Adipose tissue (tissue), 3 donors: ENCODE data around the gene ZNF19. TPM values are rescaled to one million over a fixed set of nuclear protein-coding genes. Genes with fewer than 3 reads are reported as not detected.

Experiments
- H3K27ac ChIP-seq: one replicate; pipeline ENCODE4 v1.5.1; 2013; ENCODE audit warnings: low read depth, low read length
- WGBS, 3 donors: extraction: QIAGEN DNeasy Blood & Tissue Kit; methylation state at CpG; one replicate each; pipeline ENCODE4 v1.1.7; 2013; 5-methylcytosine and 5-hydroxymethylcytosine counted together
- polyA plus RNA-seq, 3 donors: library from polyadenylated mRNA; stranded (reverse); fragments of 200-250 nt; gene quantifications; one replicate each; pipeline ENCODE4 v1.2.3, GENCODE V29; 2013
- donor health status: healthy with polysubstance abuse.
- donor health status: Bipolar disorder and iron deficiency.
- donor health status: healthy.

Gene ZNF19
- polyA plus RNA-seq, 3 donors: 1.4 to 2.2 (median 2.0) TPM

GRCh38 chr16:71460236-71460635 is 28.9 kb downstream of the ZNF19 start:
- 76 to 81% (median 80%) methylated on average over 4 of the region's 4 CpGs for WGBS, 3 donors
- no peak overlapping the region for H3K27ac ChIP-seq

GRCh38 chr16:71459510-71459909 is 29.6 kb downstream of the ZNF19 start:
- no peak overlapping the region for H3K27ac ChIP-seq

DNA sequence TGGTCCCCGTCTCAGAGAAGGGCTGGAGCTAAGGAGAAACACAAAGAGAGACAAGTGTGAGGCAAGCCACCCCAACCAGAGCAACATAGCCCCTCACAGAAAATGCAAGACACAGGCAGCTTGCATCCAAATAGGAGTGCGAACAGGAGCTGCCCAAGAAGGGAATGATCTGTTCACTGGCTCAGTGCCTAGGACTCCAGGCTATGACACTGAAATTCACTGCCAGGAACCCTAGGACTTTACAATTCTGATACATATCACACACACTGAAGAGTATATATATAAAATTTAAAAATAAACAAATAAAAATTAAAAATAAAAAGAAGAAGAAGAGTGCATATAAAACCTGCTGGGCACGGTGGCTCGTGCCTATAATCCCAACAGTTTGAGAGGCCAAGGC is 32.3 kb downstream of the ZNF19 start:
- 93 to 96% (median 95%) methylated on average over 4 of the region's 4 CpGs for WGBS, 3 donors
- H3K27ac ChIP-seq: no peak overlapping the region

- H3K27ac ChIP-seq: no peak overlapping the region
Observed at GRCh38 chr16:71453036-71453435, 36.1 kb downstream of the ZNF19 start.

GRCh38 chr16:71449020-71449419 is 40.1 kb downstream of the ZNF19 start:
- WGBS, 3 donors: 98 to 99% (median 99%) methylated on average over 3 of the region's 3 CpGs
- H3K27ac ChIP-seq: no peak overlapping the region

DNA sequence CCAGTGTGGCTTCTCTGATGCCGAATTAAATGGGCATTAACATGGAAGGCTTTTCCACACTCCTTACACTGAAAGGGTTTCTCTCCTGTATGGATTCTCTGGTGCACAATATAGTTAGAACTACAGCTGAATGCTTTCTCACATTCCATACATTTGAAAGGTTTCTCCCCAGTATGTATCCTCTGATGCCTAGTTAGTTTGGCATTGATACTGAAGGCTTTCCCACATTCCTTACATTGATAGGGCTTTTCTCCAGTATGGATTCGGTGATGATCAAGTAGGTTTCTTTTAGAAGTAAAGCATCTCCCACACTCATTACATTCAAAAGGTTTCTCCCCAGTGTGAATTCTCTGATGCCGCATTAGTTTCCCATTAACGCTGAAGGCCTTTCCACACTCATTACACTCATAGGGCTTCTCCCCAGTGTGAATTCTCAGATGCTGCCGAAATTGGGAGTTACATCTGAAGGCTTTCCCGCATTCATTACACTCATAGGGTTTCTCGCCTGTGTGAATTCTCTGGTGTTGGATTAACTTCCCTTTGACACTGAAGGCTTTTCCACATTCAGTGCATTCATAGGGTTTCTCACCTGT is 40.8 kb downstream of the ZNF19 start:
- 97 to 98% (median 98%) methylated on average over 7 of the region's 7 CpGs for whole genome bisulfite sequencing, 3 donors
- no peak overlapping the region for H3K27ac ChIP-seq

DNA sequence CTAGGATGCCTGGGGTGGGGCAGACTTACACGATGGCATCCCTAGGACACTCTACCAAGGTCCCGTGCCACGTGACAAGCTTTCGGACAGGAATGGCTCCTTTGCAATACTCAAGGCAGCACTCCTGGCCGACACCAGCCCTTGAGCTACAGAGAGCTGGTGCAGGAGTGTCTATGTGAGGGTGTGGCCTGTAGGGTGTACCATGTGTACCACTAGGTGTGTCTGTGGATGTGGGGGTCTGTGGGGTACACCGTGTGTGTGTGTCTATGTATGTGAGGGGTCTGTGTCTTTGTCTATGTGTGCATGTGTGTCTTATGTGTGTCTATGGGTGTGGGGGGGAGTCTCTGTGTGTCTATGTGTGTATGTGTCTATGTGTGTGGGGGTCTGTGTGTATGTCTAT is 45.4 kb downstream of the ZNF19 start:
- 87 to 95% (median 92%) methylated on average over 6 of the region's 6 CpGs for WGBS, 3 donors
- no peak overlapping the region for H3K27ac ChIP-seq

DNA sequence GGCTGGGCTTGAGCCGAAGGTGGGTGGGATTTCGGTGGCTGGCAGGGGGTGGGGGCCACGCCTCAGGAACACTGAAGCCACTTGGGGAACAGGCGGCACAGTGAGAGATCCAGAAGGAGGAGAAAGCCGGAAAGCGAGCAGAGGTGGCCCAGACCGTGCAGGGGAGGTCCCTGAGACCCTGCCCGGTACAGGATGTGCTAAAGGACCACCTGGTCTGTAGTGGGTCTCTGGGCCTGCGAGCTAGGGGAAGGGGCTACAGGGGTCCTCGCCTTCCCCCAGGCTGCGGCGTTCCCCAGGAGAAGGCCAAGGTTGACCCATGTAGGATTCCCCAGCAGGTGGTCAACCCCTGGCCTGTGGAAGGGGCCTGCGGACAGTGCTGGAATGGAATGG is 47.1 kb downstream of the ZNF19 start, which contains the start of gene TLE7:
Gene TLE7 (minus strand): TSS at position 4 of the 390 bp plus-strand sequence. CDS start 8,730 bp downstream, outside the sequence.
- WGBS, 3 donors: 79 to 90% (median 85%) methylated on average over 13 of the region's 13 CpGs
- no peak within 1 kb of the TSS for H3K27ac ChIP-seq

DNA sequence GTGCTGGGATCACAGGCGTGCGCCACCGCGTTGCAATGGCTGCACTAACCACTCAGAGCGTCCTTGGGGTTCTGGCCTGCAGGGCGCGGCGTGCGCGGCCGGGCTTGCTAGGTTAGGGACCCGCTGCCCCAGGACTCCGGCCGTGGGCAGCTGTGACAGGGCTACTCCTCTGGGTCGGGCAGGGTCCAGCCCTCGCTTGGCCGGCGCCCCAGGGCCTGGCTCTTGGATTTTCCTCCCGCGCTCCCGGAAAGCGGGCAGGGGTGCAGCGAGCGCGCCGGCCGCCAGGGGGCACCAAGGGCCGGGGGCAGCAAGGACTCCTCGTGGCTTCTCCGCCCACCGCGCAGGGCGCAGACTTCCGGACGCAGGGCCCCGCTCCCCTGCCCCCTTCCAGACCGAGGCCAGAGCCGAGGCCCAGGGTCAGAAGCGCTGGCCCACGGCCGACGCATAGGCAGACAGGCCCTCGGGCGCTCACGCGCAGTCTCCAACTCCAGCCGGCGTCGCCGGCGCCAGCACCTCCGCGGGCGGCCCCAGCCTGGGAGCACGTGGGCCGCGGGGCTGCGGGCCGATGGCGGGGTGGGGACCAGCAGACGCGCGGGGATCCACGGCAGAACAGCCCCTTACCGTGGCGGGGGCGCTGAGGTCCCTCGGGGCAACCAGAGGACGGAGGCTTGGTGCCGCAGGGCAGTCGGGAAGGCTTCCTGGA is 47.6 kb downstream of the ZNF19 start:
- WGBS, 3 donors: 35 to 37% (median 36%) methylated on average over 67 to 71 of the region's 71 CpGs

GRCh38 chr16:71440669-71441347 is 48.3 kb downstream of the ZNF19 start:
- 56 to 71% (median 68%) methylated on average over 23 to 25 of the region's 25 CpGs for WGBS, 3 donors
- H3K27ac ChIP-seq: no peak overlapping the region

More for the DNA sequence above, 47.6 kb downstream of the ZNF19 start:
- no peak overlapping the region for H3K27ac ChIP-seq

- no peak overlapping the region for H3K27ac ChIP-seq
- 34 to 45% (median 38%) methylated on average over 3 of the region's 3 CpGs for WGBS, 3 donors
Observed at GRCh38 chr16:71439523-71439922, 49.6 kb downstream of the ZNF19 start.

DNA sequence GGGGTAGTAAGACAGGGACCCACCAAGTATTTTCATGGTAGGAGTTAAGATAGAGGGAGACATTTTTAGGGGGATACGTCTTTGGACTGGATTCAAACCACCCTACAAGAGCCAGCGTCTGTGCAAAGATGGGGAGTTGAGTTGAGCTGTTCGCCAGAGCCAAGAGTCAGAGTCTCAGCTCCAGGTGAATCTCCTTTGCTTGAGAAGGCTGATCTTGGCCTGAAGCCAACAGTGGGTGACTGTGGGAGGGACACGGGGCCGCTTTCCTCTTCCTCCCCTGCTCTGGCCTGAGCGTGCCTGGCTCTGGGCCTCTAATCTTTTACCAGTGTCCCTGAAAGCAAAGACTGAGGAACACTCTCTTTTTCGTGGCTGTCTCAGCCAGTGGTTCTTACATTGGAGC is 52.7 kb downstream of the ZNF19 start:
- 66 to 83% (median 82%) methylated on average over 7 of the region's 7 CpGs for WGBS, 3 donors
- no peak overlapping the region for H3K27ac ChIP-seq

- 71 to 81% (median 76%) methylated on average over 6 of the region's 6 CpGs for WGBS, 3 donors
- no peak overlapping the region for H3K27ac ChIP-seq
Observed at GRCh38 chr16:71432906-71433305, 56.2 kb downstream of the ZNF19 start.

DNA sequence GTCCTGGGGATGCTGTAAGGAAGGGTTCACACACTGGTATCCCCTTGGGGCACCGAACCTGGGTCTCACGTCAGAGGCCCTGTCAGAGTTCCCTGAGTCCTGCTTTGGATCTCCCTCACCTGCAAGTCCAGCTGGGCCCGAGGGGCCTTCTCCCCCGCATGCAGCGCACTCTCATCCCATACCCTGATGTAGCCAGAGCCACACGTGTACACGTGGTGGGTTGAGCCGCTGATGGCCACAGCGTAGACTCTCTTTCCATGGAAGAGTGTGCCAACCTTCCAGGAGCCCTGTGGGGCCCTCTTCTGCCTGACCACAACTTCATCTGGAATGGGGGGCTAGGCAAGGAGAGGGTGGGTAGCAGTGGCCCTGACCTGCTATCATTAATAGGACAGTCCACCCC is 57.1 kb downstream of the ZNF19 start:
- 87 to 94% (median 91%) methylated on average over 9 of the region's 9 CpGs for whole genome bisulfite sequencing, 3 donors

DNA sequence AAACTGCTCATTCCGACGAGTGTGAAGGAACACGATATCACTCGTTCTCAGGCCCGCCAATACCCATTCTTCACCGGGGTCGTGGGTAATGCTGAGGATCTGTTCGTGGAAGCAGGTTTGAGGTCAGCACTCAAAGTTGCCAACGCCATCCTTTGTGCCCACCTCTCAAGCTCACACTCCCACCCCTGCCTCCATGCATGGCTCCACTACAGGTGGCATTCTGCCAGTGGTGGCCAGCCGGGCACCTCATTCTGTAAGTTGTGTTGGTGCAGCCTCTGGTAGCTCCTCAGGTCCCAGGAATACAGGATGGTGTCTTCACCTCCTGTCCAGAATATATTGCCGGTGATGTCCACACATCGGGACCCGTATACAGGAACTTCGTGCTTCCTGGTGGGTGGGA is 57.9 kb downstream of the ZNF19 start:
- 83 to 89% (median 85%) methylated on average over 14 of the region's 14 CpGs for WGBS, 3 donors
- H3K27ac ChIP-seq: no peak overlapping the region

More for the DNA sequence above, 57.1 kb downstream of the ZNF19 start:
- H3K27ac ChIP-seq: no peak overlapping the region

- 70 to 74% (median 74%) methylated on average over 6 of the region's 6 CpGs for WGBS, 3 donors
- H3K27ac ChIP-seq: no peak overlapping the region
Observed at GRCh38 chr16:71430744-71431143, 58.4 kb downstream of the ZNF19 start.

DNA sequence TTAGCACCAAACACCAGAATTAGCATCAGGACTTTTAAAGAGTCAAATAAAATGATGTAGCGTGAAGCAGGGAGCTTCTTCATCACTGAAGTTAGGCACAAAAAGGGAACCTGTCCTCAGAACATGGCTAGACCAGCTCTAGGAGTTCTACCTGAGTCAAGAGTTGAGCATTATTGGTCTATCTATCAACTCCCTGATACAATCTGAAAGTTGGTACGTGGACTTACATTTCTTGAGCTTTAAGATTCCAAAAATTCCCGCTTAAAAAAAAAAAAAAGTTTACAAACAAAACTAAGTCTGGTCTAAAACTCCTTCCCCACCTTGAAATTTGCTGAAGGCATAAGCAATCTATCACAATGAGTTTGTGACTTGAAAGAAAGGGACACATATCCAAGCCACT is 59.5 kb downstream of the ZNF19 start:
- H3K27ac ChIP-seq: no peak overlapping the region
- 72 to 79% (median 73%) methylated on average over 3 of the region's 3 CpGs for WGBS, 3 donors

GRCh38 chr16:71428883-71429282 is 60.2 kb downstream of the ZNF19 start:
- no peak overlapping the region for H3K27ac ChIP-seq
- 76 to 90% (median 85%) methylated on average over 2 of the region's 2 CpGs for WGBS, 3 donors

DNA sequence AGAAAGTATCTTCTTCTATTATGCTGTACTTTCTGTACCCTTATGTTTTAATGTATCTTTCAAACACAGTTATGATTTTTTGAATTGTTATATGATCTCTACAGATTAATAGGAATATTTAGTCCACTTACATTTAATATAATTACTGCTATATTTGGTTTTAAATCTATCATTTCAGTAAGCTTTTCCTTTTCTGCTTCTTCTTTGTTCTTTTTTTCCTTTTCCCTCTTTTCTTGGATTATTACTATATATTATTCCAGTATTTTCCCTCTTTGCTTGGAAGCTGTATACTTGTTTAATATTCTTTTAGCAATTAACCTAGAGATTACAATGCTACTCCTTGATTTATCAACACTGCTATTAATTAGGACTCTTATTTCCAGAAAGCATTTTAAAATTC is 60.7 kb downstream of the ZNF19 start:
- no peak overlapping the region for H3K27ac ChIP-seq
